GM19099 (cell line): ENCODE results near the gene HTR7.

Source experiments
- POLR2A ChIP-seq: IDR thresholded peaks from 3 replicates; pipeline ENCODE4 v1.6.1; 2011; ENCODE audit warnings: low read depth; ENCODE audit not compliant: insufficient read length; ENCODE audit errors: extremely low read depth

The HTR7 gene

DNA sequence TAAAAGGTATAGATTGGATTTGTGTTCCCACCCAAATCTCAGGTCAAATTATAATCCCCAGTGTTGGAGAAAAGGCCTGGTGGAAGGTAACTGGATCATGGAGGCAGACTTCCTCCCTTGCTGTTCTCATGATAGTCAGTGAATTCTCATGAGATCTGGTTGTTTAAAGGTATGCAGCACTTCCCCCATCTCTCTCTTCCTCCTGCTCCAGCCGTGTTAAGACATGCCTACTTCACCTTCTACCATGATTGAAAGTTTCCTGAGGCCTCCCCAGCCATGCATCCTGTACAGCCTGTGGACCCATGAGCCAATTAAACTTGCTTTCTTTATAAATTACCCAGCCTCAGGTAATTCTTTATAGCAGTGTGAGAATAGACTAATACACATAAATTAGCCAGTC is 39.1 kb downstream of the HTR7 start:
- TF ChIP-seq POLR2A, result no peak

GRCh38 chr10:90817128-90817889 is 40.5 kb downstream of the HTR7 start:
- TF ChIP-seq POLR2A, result no peak

GRCh38 chr10:90816466-90816865 is 41.4 kb downstream of the HTR7 start:
- TF ChIP-seq POLR2A, result no peak

- no peak for TF ChIP-seq POLR2A
These were observed 44.1 kb downstream of the HTR7 start for GRCh38 chr10:90813594-90814365.

- no peak for TF ChIP-seq POLR2A
These were observed 51.2 kb downstream of the HTR7 start for GRCh38 chr10:90806677-90807076.

DNA sequence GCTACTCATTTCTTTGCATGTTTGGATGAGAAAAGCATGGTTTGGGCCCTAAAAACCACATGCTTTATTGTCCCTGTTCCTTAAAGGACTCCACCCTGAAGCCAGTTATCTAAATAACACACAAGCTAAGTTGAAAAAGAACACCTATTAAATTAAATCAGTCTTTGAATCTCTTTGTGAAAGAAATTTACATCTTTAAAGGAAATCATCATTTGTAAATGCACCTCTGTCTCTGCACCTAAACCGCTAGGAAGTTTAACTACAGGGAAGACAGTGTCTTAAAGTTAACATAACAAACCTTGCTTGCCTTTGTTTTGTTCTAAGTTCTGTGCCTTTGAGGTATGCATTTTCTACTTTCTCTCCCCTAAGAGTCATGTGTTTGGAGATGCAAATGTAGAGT is 52.6 kb downstream of the HTR7 start:
- TF ChIP-seq POLR2A, result no peak

DNA sequence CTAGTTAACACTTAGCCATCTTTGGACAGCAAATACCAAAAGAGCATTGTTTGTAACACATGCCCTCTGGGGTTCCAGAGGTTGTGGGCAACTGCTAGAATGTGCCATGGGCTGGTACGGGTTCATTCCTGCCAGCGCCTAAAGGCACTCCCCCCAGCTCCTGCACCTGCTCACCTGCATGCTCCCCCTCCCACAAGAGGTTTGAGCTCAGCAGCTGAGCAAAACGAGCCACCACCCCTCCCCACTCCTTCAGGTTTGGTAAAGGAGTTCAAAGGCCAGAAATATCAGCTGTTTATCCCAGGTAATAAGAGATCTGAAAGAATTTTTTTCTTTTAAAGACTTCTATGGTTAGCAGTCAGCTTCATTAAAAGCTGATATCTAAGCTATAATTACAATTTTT is 53.5 kb downstream of the HTR7 start:
- TF ChIP-seq POLR2A, result no peak

DNA sequence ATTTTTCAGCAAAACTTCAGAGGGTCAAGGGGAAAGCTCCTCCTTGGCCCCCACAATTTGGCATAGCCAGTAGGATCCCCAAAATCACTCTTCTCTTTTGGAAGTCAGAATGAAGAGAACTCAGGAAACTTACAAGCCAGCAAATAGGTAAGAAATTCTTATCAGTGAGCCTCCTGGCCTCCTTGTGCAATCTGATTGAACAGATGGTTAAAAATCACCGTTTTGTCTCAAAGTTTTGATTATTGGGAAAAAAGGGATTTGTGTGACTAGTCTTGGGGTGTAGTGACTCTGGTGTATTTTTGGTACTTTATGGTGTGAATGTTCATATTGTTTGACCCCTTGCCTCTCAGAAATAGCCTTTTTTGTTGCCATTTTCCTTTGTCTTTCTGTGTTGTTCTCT is 56.2 kb downstream of the HTR7 start:
- no peak for TF ChIP-seq POLR2A

- TF ChIP-seq POLR2A, result no peak
These were observed 57.5 kb downstream of the HTR7 start for GRCh38 chr10:90800232-90800796.

DNA sequence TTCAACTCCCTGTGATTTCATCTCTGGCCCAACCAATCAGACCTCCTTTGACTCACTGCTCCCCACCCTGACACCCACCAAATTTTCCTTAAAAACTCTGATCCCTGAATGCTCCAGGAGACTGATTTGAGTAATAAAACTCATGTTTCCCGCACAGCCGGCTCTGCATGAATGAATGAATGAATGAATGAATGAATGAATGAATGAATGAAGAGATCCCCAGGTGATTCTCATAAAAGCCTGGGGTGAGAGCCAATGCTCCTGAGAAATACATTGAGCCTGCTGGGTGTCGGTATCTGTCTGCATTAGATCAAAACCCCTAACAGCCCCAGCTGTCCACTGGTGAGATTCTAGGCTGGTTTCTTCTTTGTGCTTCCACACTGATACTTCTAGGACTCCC is 58.7 kb downstream of the HTR7 start:
- TF ChIP-seq POLR2A, result no peak

- TF ChIP-seq POLR2A, result no peak
These were observed 59.4 kb downstream of the HTR7 start for GRCh38 chr10:90798482-90798881.

DNA sequence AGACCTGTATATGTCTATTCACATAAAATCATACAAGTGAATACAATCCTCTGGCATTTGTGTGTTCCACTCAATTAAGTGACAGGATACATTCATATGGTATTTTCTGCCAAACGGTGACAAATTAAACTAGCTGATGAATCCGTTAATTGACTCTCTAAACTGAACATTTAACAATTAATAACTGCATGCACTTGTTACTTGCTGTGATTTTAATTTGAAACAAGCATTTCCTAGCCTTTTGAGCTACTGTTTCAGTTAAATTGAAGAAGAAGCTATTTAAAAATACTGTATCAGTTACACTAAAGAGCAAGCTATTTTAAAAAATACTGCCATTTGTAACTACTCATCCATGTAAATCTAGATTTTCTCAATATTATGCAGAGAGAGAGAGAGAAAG is 67.4 kb downstream of the HTR7 start:
- no peak for TF ChIP-seq POLR2A

- TF ChIP-seq POLR2A, result no peak
These were observed 68.9 kb downstream of the HTR7 start for GRCh38 chr10:90788968-90789367.

- TF ChIP-seq POLR2A, result no peak
These were observed 69.7 kb downstream of the HTR7 start for GRCh38 chr10:90788199-90788491.

- TF ChIP-seq POLR2A, result no peak
These were observed 70.2 kb downstream of the HTR7 start for GRCh38 chr10:90787393-90788198.
